Astrocyte of the hippocampus (primary cell): Measurements from ENCODE around the gene ATXN10.
"Not testable (repeated sequence)": the region's sequence is repeated elsewhere in the genome, so short reads cannot be mapped to it uniquely, and the experiment has no call there.

Experiments
- DNase-seq: peaks from one replicate; pipeline ENCODE4 v3.0.0; 2011; ENCODE audit warnings: low read depth, low spot score

The ATXN10 gene

GRCh38 chr22:45709060-45709739, 37.6 kb downstream of the ATXN10 start:
- peak; percentile 77 for DNase-seq

GRCh38 chr22:45709866-45710265, 38.2 kb downstream of the ATXN10 start:
- DNase-seq: peak; percentile 21

GRCh38 chr22:45710469-45710868, 38.8 kb downstream of the ATXN10 start:
- no peak for DNase-seq

GRCh38 chr22:45714390-45714789, 42.8 kb downstream of the ATXN10 start:
- not testable (repeated sequence) for DNase-seq

- peak; percentile 54 for DNase-seq
Measured at GRCh38 chr22:45717789-45718188, 46.2 kb downstream of the ATXN10 start.

GRCh38 chr22:45718391-45718790, 46.8 kb downstream of the ATXN10 start:
- peak; percentile 33 for DNase-seq

- DNase-seq: no peak
Measured at GRCh38 chr22:45720839-45721378, 49.3 kb downstream of the ATXN10 start.

- DNase-seq: no peak
Measured at GRCh38 chr22:45722006-45722405, 50.4 kb downstream of the ATXN10 start.

- peak; percentile 16 for DNase-seq
Measured at GRCh38 chr22:45726081-45726480, 54.4 kb downstream of the ATXN10 start.

- DNase-seq: peak; percentile 78
Measured at GRCh38 chr22:45731041-45731797, 59.6 kb downstream of the ATXN10 start.

- peak; percentile 63 for DNase-seq
Measured at GRCh38 chr22:45731798-45732495, 60.3 kb downstream of the ATXN10 start.

GRCh38 chr22:45735273-45735672, 63.6 kb downstream of the ATXN10 start:
- no peak for DNase-seq

GRCh38 chr22:45738206-45738605, 66.6 kb downstream of the ATXN10 start:
- no peak for DNase-seq

GRCh38 chr22:45740236-45740635, 68.6 kb downstream of the ATXN10 start:
- peak; percentile 42 for DNase-seq

- DNase-seq: no peak
Measured at GRCh38 chr22:45742866-45743450, 71.3 kb downstream of the ATXN10 start.

GRCh38 chr22:45743687-45744086, 72.1 kb downstream of the ATXN10 start:
- DNase-seq: no peak

GRCh38 chr22:45744442-45744841, 72.8 kb downstream of the ATXN10 start:
- DNase-seq: no peak

GRCh38 chr22:45750626-45751025, 79.0 kb downstream of the ATXN10 start:
- DNase-seq: no peak

- DNase-seq: no peak
Measured at GRCh38 chr22:45752036-45752435, 80.4 kb downstream of the ATXN10 start.

- DNase-seq: no peak
Measured at GRCh38 chr22:45754822-45755221, 83.2 kb downstream of the ATXN10 start.

GRCh38 chr22:45756558-45756957, 84.9 kb downstream of the ATXN10 start:
- DNase-seq: no peak

GRCh38 chr22:45757068-45757467, 85.4 kb downstream of the ATXN10 start:
- peak; percentile 89 for DNase-seq
